Spleen (tissue), 7 donors: ENCODE measurements around the gene PTPRE.

Experiments
- POLR2A ChIP-seq, 3 donors: fragments of 450-650 bp; IDR thresholded peaks; one replicate each; pipeline ENCODE4 v1.5.1; 2017; ENCODE audit warnings: antibody characterized with exemption in 3 of 3, mild to moderate bottlenecking in 1 of 3
- POLR2AphosphoS5 ChIP-seq, 3 donors: sonication (generic); formaldehyde crosslinking; IDR thresholded peaks; one replicate each; pipeline ENCODE4 v1.5.1; 2017; ENCODE audit warnings: antibody characterized with exemption in 3 of 3
- TF ChIP-seq, protein P1 (sequence below), 11 experiments: fragments of 200-600 bp in 7 of 11; fragments of 450-650 bp in 4 of 11; sonication (generic) in 4 of 11; IDR thresholded peaks in 8 of 11; conservative IDR thresholded peaks in 3 of 11; 1 replicate in 7 of 11; 2 replicates in 4 of 11; pipeline versions ENCODE4 v1.4.0 to v1.8.0; 2016 to 2021; ENCODE audit warnings: antibody characterized with exemption in 11 of 11, inconsistent platforms in 4 of 11, mild to moderate bottlenecking in 1 of 11
- donor health status: DM: no; HTN: no; CAD: no; lungs with moderate emphysema.
- donor health status: DM: no; HTN: no; CAD: no.
- donor health status: DM: no; HTN: no; CAD: no.

DNA sequence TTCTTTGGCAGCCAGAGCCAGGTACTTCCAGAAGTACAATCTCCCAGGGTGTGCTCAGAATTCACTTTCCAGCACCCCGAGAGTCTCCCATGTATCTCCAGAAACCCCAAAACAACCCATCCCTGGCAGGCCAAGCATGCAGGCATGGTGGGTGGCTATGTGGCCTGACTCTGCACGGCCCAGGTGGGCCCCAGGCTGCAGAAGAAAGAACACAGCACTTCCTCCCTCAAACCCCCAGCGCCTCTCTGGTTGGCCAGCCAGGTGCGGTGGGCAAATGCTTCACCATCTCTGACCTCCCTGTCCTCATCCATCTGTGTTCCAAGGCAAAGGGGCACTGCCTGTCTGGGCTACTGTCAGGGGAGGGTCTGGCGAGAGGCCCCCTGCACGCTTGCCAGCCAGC, 119.0 kb downstream of the PTPRE start:
- TF ChIP-seq, protein P1, sequence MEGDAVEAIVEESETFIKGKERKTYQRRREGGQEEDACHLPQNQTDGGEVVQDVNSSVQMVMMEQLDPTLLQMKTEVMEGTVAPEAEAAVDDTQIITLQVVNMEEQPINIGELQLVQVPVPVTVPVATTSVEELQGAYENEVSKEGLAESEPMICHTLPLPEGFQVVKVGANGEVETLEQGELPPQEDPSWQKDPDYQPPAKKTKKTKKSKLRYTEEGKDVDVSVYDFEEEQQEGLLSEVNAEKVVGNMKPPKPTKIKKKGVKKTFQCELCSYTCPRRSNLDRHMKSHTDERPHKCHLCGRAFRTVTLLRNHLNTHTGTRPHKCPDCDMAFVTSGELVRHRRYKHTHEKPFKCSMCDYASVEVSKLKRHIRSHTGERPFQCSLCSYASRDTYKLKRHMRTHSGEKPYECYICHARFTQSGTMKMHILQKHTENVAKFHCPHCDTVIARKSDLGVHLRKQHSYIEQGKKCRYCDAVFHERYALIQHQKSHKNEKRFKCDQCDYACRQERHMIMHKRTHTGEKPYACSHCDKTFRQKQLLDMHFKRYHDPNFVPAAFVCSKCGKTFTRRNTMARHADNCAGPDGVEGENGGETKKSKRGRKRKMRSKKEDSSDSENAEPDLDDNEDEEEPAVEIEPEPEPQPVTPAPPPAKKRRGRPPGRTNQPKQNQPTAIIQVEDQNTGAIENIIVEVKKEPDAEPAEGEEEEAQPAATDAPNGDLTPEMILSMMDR (IDR thresholded peaks at IDR 0.05 in 8 of 11, conservative IDR thresholded peaks at IDR 0.05 in 3 of 11), result no peak
- TF ChIP-seq POLR2A (IDR thresholded peaks at IDR 0.05) (no peak), POLR2AphosphoS5 (IDR thresholded peaks at IDR 0.05) (no peak)
